Breast epithelium (tissue), 3 donors: ENCODE data around the gene TEKTIP1.

Experiments
- CTCF ChIP-seq, 3 donors: fragments of 450-650 bp; IDR thresholded peaks; one replicate each; pipeline ENCODE4 v1.5.1; 2016 to 2017; ENCODE audit warnings: antibody characterized with exemption in 3 of 3, mild to moderate bottlenecking in 3 of 3, moderate library complexity in 3 of 3
- POLR2A ChIP-seq: fragments of 450-650 bp; IDR thresholded peaks from one replicate; pipeline ENCODE4 v1.6.1; 2016; ENCODE audit warnings: antibody characterized with exemption, mild to moderate bottlenecking, moderate library complexity
- POLR2AphosphoS5 ChIP-seq, 3 donors: sonication (generic); formaldehyde crosslinking; IDR thresholded peaks; one replicate each; pipeline ENCODE4 v1.6.1; 2017; ENCODE audit warnings: antibody characterized with exemption in 3 of 3

GRCh38 chr19:3535981-3536380, 3.0 kb upstream of the TEKTIP1 start:
- TF ChIP-seq CTCF (IDR thresholded peaks at IDR 0.05) (no peak), POLR2A (no peak), POLR2AphosphoS5 (IDR thresholded peaks at IDR 0.05) (no peak)
